ENCODE measurements around the gene YWHAG. TPM values are rescaled to one million over a fixed set of nuclear protein-coding genes. Genes with fewer than 3 reads are reported as not detected.
A peak's percentile ranks its signal among the peaks of the same experiment; 100 is the strongest.
"Not testable (repeated sequence)": the region's sequence is repeated elsewhere in the genome, so short reads cannot be mapped to it uniquely, and the experiment has no call there.

Gene YWHAG
- total RNA-seq, 2 experiments from 2014 or later: 42.6 to 126 TPM

- no TSS peak for BruUV-seq (replicated peaks)
- Histone ChIP-seq H4K20me1 (ENCODE audit: insufficient read depth, low read length) (no peaks in the 10 kb centered on the region), H3K27ac (ENCODE audit: low read depth, low read length, poor library complexity, severe bottlenecking) (no peak overlapping the region), H3K9me3 (ENCODE audit: low read length) (no peaks in the 10 kb centered on the region), H3K9me2 (ENCODE audit: insufficient read depth, low read length) (no peaks in the 10 kb centered on the region), H3K79me2 (ENCODE audit: insufficient read depth, low read depth, low read length) (no peaks in the 10 kb centered on the region), H3K4me3 (ENCODE audit: low read depth, low read length, poor library complexity, severe bottlenecking) (peak overlapping the region; percentile 35), H3K4me2 (ENCODE audit: low read length) (peak overlapping the region; percentile 54), H3K36me3 (ENCODE audit: insufficient read depth, low read length) (no peaks in the 10 kb centered on the region), H2AFZ (ENCODE audit: low read length) (peak overlapping the region; percentile 33; the same call in 1 of the 2 replicates), H3K4me1 (ENCODE audit: insufficient read depth, low read length, poor library complexity, severe bottlenecking) (peaks cover 21% of the 10 kb centered on the region)
- POLR2A ChIA-PET: interaction anchor here (1.2 kb wide), 1 partner anchor 10 kb away, joined by 4 read pairs; no protein-coding TSS in a partner anchor
- CTCF ChIA-PET (ENCODE audit: unreplicated experiment): interaction anchor here (2.9 kb wide), 1 partner anchor 22 kb away, joined by 15 read pairs; no protein-coding TSS in a partner anchor
- intact Hi-C loops (cut with micrococcal nuclease; ENCODE audit: unreplicated experiment): no loop called here
- no peak for TF ChIP-seq EZH2phosphoT487 (IDR thresholded peaks at IDR 0.05; ENCODE audit: borderline replicate concordance, low read depth, low read length)
- TF ChIP-seq CTCF (conservative IDR thresholded peaks at IDR 0.05; ENCODE audit: low read length): no peak
- DNase-seq (ENCODE audit: low spot score): no peak
These were observed 66.6 kb downstream of the YWHAG start for GRCh38 chr7:76292213-76292573.

- Histone ChIP-seq H4K20me1 (ENCODE audit: insufficient read depth, low read length) (no peaks in the 10 kb centered on the region), H3K27ac (ENCODE audit: low read depth, low read length, poor library complexity, severe bottlenecking) (no peak overlapping the region), H3K4me3 (ENCODE audit: low read depth, low read length, poor library complexity, severe bottlenecking) (peak overlapping the region; percentile 35), H3K9me3 (ENCODE audit: low read length) (no peaks in the 10 kb centered on the region), H3K79me2 (ENCODE audit: insufficient read depth, low read depth, low read length) (no peaks in the 10 kb centered on the region), H3K4me1 (ENCODE audit: insufficient read depth, low read length, poor library complexity, severe bottlenecking) (peaks cover 21% of the 10 kb centered on the region), H3K36me3 (ENCODE audit: insufficient read depth, low read length) (no peaks in the 10 kb centered on the region), H3K4me2 (ENCODE audit: low read length) (peak overlapping the region; percentile 54), H3K9me2 (ENCODE audit: insufficient read depth, low read length) (no peaks in the 10 kb centered on the region), H2AFZ (ENCODE audit: low read length) (peak overlapping the region; percentile 33; the same call in 1 of the 2 replicates)
- POLR2A ChIA-PET: interaction anchor here (1.2 kb wide), 1 partner anchor 10 kb away, joined by 4 read pairs; no protein-coding TSS in a partner anchor
- no TSS peak for BruUV-seq (replicated peaks)
- peak; percentile 76 for DNase-seq (ENCODE audit: low spot score)
- intact Hi-C loops (cut with micrococcal nuclease; ENCODE audit: unreplicated experiment): loop anchor here (1.0 to 2.0 kb wide), 2 partner anchors 23 to 67 kb away; partner anchors contain the start of gene YWHAG
- CTCF ChIA-PET (ENCODE audit: unreplicated experiment): interaction anchor here (2.9 kb wide), 1 partner anchor 23 kb away, joined by 15 read pairs; no protein-coding TSS in a partner anchor
- TF ChIP-seq EZH2phosphoT487 (IDR thresholded peaks at IDR 0.05; ENCODE audit: borderline replicate concordance, low read depth, low read length) (no peak), CTCF (conservative IDR thresholded peaks at IDR 0.05; ENCODE audit: low read length) (peak; percentile 92)
These were observed 67.2 kb downstream of the YWHAG start for GRCh38 chr7:76291351-76292212.

GRCh38 chr7:76290847-76291350, 67.9 kb downstream of the YWHAG start:
- not testable (repeated sequence) for H3K79me2 ChIP-seq (ENCODE audit: insufficient read depth, low read depth, low read length); H2AFZ ChIP-seq (ENCODE audit: low read length); BruUV-seq (replicated peaks); H3K9me2 ChIP-seq (ENCODE audit: insufficient read depth, low read length); H3K4me3 ChIP-seq (ENCODE audit: low read depth, low read length, poor library complexity, severe bottlenecking); H4K20me1 ChIP-seq (ENCODE audit: insufficient read depth, low read length); H3K36me3 ChIP-seq (ENCODE audit: insufficient read depth, low read length); H3K27ac ChIP-seq (ENCODE audit: low read depth, low read length, poor library complexity, severe bottlenecking); DNase-seq (ENCODE audit: low spot score); H3K4me2 ChIP-seq (ENCODE audit: low read length); H3K9me3 ChIP-seq (ENCODE audit: low read length)
- POLR2A ChIA-PET: interaction anchor here (0.6 kb wide), 1 partner anchor 219 kb away, joined by 3 read pairs; the partner anchor contains the start of gene UPK3B
- intact Hi-C loops (cut with micrococcal nuclease; ENCODE audit: unreplicated experiment): loop anchor here (1.0 to 2.0 kb wide), 2 partner anchors 23 to 68 kb away; partner anchors contain the start of gene YWHAG
- peaks cover 21% of the 10 kb centered on the region for H3K4me1 ChIP-seq (ENCODE audit: insufficient read depth, low read length, poor library complexity, severe bottlenecking)
- CTCF ChIA-PET (ENCODE audit: unreplicated experiment): interaction anchor here (2.9 kb wide), 1 partner anchor 24 kb away, joined by 15 read pairs; no protein-coding TSS in a partner anchor
